HCT116 (cell line): ENCODE data around the gene RADIL. TPM values are rescaled to one million over a fixed set of nuclear protein-coding genes. Genes with fewer than 3 reads are reported as not detected.

ENCODE experiments used
- ATAC-seq: fragments of 200-7000 bp; cut with Tn5 transposase; 2 replicates; pipeline ENCODE4 v1.9.1; 2020; ENCODE audit warnings: mild to moderate bottlenecking, moderate library complexity
- BruUV-seq: library from RNA; stranded (reverse); fragments of 400-500 nt; replicated peaks from 2 replicates; lab custom pipeline; 2021; lab: Mats Ljungman, UMichigan
- CTCF ChIA-PET: fragments of 300-600 bp; sonication (Branson Sonifier 250); formaldehyde crosslinking; loops from one replicate; lab custom pipeline; 2021; ENCODE audit warnings: antibody characterized with exemption; lab: Charles Lee
- POLR2A ChIA-PET: fragments of 300-600, 350-600 bp; sonication (Branson Sonifier 250); formaldehyde crosslinking; loops from one replicate; lab custom pipeline; 2021; ENCODE audit warnings: antibody characterized with exemption; lab: Charles Lee
- RAD21 ChIA-PET, 2 experiments: fragments of 300-600 bp; sonication (Branson Sonifier 250); formaldehyde crosslinking; loops; one replicate each; lab custom pipeline; 2023; ENCODE audit warnings: low total read pairs in 2 of 2; ENCODE audit not compliant: uncharacterized antibody in 2 of 2, unreplicated experiment in 2 of 2, low non-redundant PET in 1 of 2; lab: Charles Lee
- DNase-seq: peaks from one replicate; pipeline ENCODE4 v3.0.0-alpha.2; 2010; ENCODE audit warnings: low read depth, low spot score
- H2AFZ ChIP-seq: fragments of 200-600 bp; shearing (Covaris generic), sonication (generic); 2 replicates; pipeline ENCODE4 v1.6.1; 2017; ENCODE audit warnings: low read depth, mixed run types, mixed read lengths, antibody characterized with exemption, low read length; ENCODE audit not compliant: poor library complexity, severe bottlenecking
- H3K27ac ChIP-seq: 2 replicates; pipeline ENCODE4 v1.5.1; 2012; ENCODE audit warnings: low read depth, low read length
- H3K27me3 ChIP-seq: fragments of 200-600 bp; sonication (generic); 2 replicates; pipeline ENCODE4 v1.6.1; 2016; ENCODE audit warnings: mixed run types, low read length, mixed read lengths; ENCODE audit not compliant: insufficient read depth
- H3K36me3 ChIP-seq, 2 experiments: fragments of 200-500 bp in 1 of 2; fragments of 200-600 bp in 1 of 2; sonication (Bioruptor generic) in 1 of 2; sonication (generic) in 1 of 2; 2 replicates each; pipeline versions ENCODE4 v1.5.1 to v1.6.1; 2014 to 2016; ENCODE audit warnings: low read length in 2 of 2, inconsistent platforms in 1 of 2, mixed read lengths in 1 of 2, mixed run types in 1 of 2; ENCODE audit not compliant: insufficient read depth in 2 of 2, control insufficient read depth in 1 of 2
- H3K4me1 ChIP-seq, 2 experiments: fragments of 200-600 bp in 1 of 2; sonication (generic) in 1 of 2; 2 replicates each; pipeline versions ENCODE4 v1.5.1 to v1.6.1; 2012 to 2017; ENCODE audit warnings: low read length in 2 of 2, inconsistent platforms in 1 of 2, mild to moderate bottlenecking in 1 of 2, mixed read lengths in 1 of 2, mixed run types in 1 of 2, moderate library complexity in 1 of 2; ENCODE audit not compliant: insufficient read depth in 2 of 2, control insufficient read depth in 1 of 2
- H3K4me2 ChIP-seq: fragments of 200-600 bp; sonication (generic); 2 replicates; pipeline ENCODE4 v1.6.1; 2017; ENCODE audit warnings: mixed run types, low read length, mixed read lengths
- H3K4me3 ChIP-seq, 2 experiments: fragments of 200-600 bp in 1 of 2; sonication (generic) in 1 of 2; replicated peaks in 1 of 2; 2 replicates each; pipeline ENCODE4 v1.5.1; 2011 to 2016; ENCODE audit warnings: low read length in 2 of 2, control low read depth in 1 of 2, low read depth in 1 of 2, mild to moderate bottlenecking in 1 of 2, mixed read lengths in 1 of 2, mixed run types in 1 of 2
- H3K79me2 ChIP-seq: fragments of 200-600 bp; sonication (generic); 2 replicates; pipeline ENCODE4 v1.6.1; 2017; ENCODE audit warnings: mild to moderate bottlenecking, mixed run types, low read length, moderate library complexity, mixed read lengths; ENCODE audit not compliant: insufficient read depth
- H3K9ac ChIP-seq: fragments of 200-600 bp; sonication (generic); 2 replicates; pipeline ENCODE4 v1.6.1; 2016; ENCODE audit warnings: low read length, mixed read lengths
- H3K9me2 ChIP-seq: fragments of 200-600 bp; sonication (generic), shearing (Covaris generic); 2 replicates; pipeline ENCODE4 v1.6.1; 2017; ENCODE audit warnings: mixed run types, mild to moderate bottlenecking, moderate library complexity; ENCODE audit not compliant: insufficient read depth
- H3K9me3 ChIP-seq, 2 experiments: fragments of 200-500 bp in 1 of 2; fragments of 200-600 bp in 1 of 2; sonication (Bioruptor generic) in 1 of 2; sonication (generic) in 1 of 2; 2 replicates each; pipeline ENCODE4 v1.6.1; 2014 to 2017; ENCODE audit warnings: low read length in 2 of 2, mixed read lengths in 2 of 2, inconsistent platforms in 1 of 2, low read depth in 1 of 2, mild to moderate bottlenecking in 1 of 2, mixed run types in 1 of 2, moderate library complexity in 1 of 2; ENCODE audit not compliant: control insufficient read depth in 1 of 2, insufficient read depth in 1 of 2
- H4K20me1 ChIP-seq: fragments of 200-600 bp; sonication (generic), shearing (Covaris generic); 2 replicates; pipeline ENCODE4 v1.6.1; 2017; ENCODE audit warnings: mixed run types, mild to moderate bottlenecking, moderate library complexity; ENCODE audit not compliant: insufficient read depth
- ELF1 ChIP-seq: IDR thresholded peaks from 2 replicates; pipeline ENCODE4 v1.6.1; 2012; ENCODE audit warnings: low read depth, borderline replicate concordance
- EZH2phosphoT487 ChIP-seq: fragments of 200-600 bp; IDR thresholded peaks from 2 replicates; pipeline ENCODE4 v1.6.1; 2018; ENCODE audit warnings: antibody characterized with exemption, borderline replicate concordance
- POLR2AphosphoS5 ChIP-seq: IDR thresholded peaks from 2 replicates; pipeline ENCODE4 v1.6.1; 2011; ENCODE audit warnings: mild to moderate bottlenecking, low read depth, low read length, moderate library complexity
- RAD21 ChIP-seq: IDR thresholded peaks from 2 replicates; pipeline ENCODE4 v1.6.1; 2012; ENCODE audit warnings: low read depth, mild to moderate bottlenecking
- SIN3A ChIP-seq: IDR thresholded peaks from 2 replicates; pipeline ENCODE4 v1.6.1; 2012; ENCODE audit warnings: low read depth
- SP1 ChIP-seq: IDR thresholded peaks from 2 replicates; pipeline ENCODE4 v1.6.1; 2012; ENCODE audit warnings: low read depth
- ZNF274 ChIP-seq: fragments of 200-500 bp; sonication (Bioruptor generic); IDR thresholded peaks from 2 replicates; pipeline ENCODE4 v1.6.1; 2014; ENCODE audit warnings: mild to moderate bottlenecking, low read depth, low read length, inconsistent platforms
- intact Hi-C: fragments of 100-400 bp; cut with micrococcal nuclease; formaldehyde crosslinking; loops from 2 replicates; pipeline ENCODE4 v1.10.0; 2022
- total RNA-seq: library from RNA; stranded (reverse); gene quantifications from one replicate; pipeline ENCODE4 v1.2.1, GENCODE V29; 2021; ENCODE audit not compliant: unreplicated experiment

Gene RADIL
- total RNA-seq, 1 experiment from 2014 or later: 5.3 TPM

GRCh38 chr7:4808026-4808425 lies 75.5 kb downstream of the RADIL start:
- POLR2A ChIA-PET: no interaction called here
- CTCF ChIA-PET: interaction anchor here (1.2 kb wide), 1 partner anchor 10 kb away, joined by 3 read pairs; no protein-coding TSS in a partner anchor
- TF ChIP-seq SIN3A (no peak), POLR2AphosphoS5 (no peak)

DNA sequence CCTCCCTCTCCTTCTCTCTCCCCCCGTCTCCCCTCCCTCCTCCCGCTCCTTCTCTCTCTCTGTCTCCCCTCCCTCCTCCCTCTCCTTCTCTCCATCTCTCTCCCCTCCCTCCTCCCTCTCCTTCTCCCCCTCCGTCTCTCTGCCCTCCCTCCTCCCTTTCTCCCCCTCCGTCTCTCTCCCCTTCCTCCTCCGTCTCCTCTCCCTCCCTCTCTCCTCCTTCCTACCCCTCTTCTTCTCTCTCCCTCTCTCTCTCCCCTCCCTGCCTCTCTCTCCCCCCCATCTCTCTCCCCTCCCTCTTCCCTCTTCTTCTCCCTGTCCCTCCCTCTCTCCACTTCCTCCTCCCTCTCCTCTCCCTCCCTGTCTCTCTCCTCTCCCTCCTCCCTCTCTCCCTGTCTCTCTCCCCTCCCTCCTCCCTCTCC lies 75.9 kb downstream of the RADIL start:
- no peak overlapping the region for H3K4me3 ChIP-seq
- H3K9me2 ChIP-seq: no peaks in the 10 kb centered on the region
- RAD21 ChIA-PET: no interaction called here
- POLR2A ChIA-PET: no interaction called here
- no peaks in the 10 kb centered on the region for H3K79me2 ChIP-seq
- no peak overlapping the region for H3K4me2 ChIP-seq
- no peaks in the 10 kb centered on the region for H4K20me1 ChIP-seq
- intact Hi-C loops: no loop called here
- TF ChIP-seq SP1 (no peak), ELF1 (no peak), POLR2AphosphoS5 (no peak), RAD21 (no peak), ZNF274 (no peak), EZH2phosphoT487 (no peak)
- no peak overlapping the region for H3K9ac ChIP-seq
- no peaks in the 10 kb centered on the region for H3K9me3 ChIP-seq
- BruUV-seq: no TSS peak
- no peaks in the 10 kb centered on the region for H3K4me1 ChIP-seq
- DNase-seq: no peak
- no peaks in the 10 kb centered on the region for H3K36me3 ChIP-seq
- no peak overlapping the region for H3K27ac ChIP-seq
- H3K27me3 ChIP-seq: no peaks in the 10 kb centered on the region
- no peak for ATAC-seq
- no peak overlapping the region for H2AFZ ChIP-seq
- CTCF ChIA-PET: interaction anchor here (1.2 kb wide), 1 partner anchor 9 kb away, joined by 3 read pairs; no protein-coding TSS in a partner anchor

More at GRCh38 chr7:4808026-4808425, 75.5 kb downstream of the RADIL start:
- RAD21 ChIA-PET: no interaction called here
- no peaks in the 10 kb centered on the region for H3K79me2 ChIP-seq
- no peak overlapping the region for H3K27ac ChIP-seq
- no peak for ATAC-seq
- no peak overlapping the region for H3K4me2 ChIP-seq
- no TSS peak for BruUV-seq
- no peak overlapping the region for H3K9ac ChIP-seq
- H2AFZ ChIP-seq: no peak overlapping the region
- H3K4me1 ChIP-seq: no peaks in the 10 kb centered on the region
- H4K20me1 ChIP-seq: no peaks in the 10 kb centered on the region
- no peak overlapping the region for H3K4me3 ChIP-seq
- no peaks in the 10 kb centered on the region for H3K36me3 ChIP-seq
- H3K9me2 ChIP-seq: no peaks in the 10 kb centered on the region
- intact Hi-C loops: no loop called here
- no peak for DNase-seq
- no peaks in the 10 kb centered on the region for H3K9me3 ChIP-seq
- H3K27me3 ChIP-seq: no peaks in the 10 kb centered on the region
